HepG2 (cell line): ENCODE measurements around the gene TSHZ1. TPM values are rescaled to one million over a fixed set of nuclear protein-coding genes. Genes with fewer than 3 reads are reported as not detected.

ENCODE experiments used
- ARNTL ChIP-seq: sonication (generic); formaldehyde crosslinking; IDR thresholded peaks from 2 replicates; pipeline ENCODE4 v1.4.0; 2020; ENCODE audit warnings: mild to moderate bottlenecking, missing genetic modification reagents
- HNF1A ChIP-seq, 2 experiments: sonication (generic) in 1 of 2; formaldehyde crosslinking in 1 of 2; IDR thresholded peaks; 2 replicates each; pipeline versions ENCODE4 v1.4.0 to v1.6.1; 2016 to 2020; ENCODE audit warnings: borderline replicate concordance in 1 of 2, low read depth in 1 of 2, mild to moderate bottlenecking in 1 of 2, missing genetic modification reagents in 1 of 2
- MZF1 ChIP-seq: sonication (generic); formaldehyde crosslinking; IDR thresholded peaks from 2 replicates; pipeline ENCODE4 v1.8.1; 2023; ENCODE audit warnings: mild to moderate bottlenecking, missing genetic modification reagents, borderline replicate concordance
- NFAT5 ChIP-seq: sonication (generic); formaldehyde crosslinking; IDR thresholded peaks from 2 replicates; pipeline ENCODE4 v1.4.0; 2020; ENCODE audit warnings: missing genetic modification reagents
- XRCC5 ChIP-seq: fragments of 200-400 bp; formaldehyde crosslinking; optimal IDR thresholded peaks from 2 replicates; pipeline ENCODE3; 2017; ENCODE audit warnings: mild to moderate bottlenecking, low read length
- ZFY ChIP-seq: sonication (generic); formaldehyde crosslinking; IDR thresholded peaks from 2 replicates; pipeline ENCODE4 v1.4.0; 2020; ENCODE audit warnings: missing genetic modification reagents
- polyA plus RNA-seq, 8 experiments: library from polyadenylated mRNA; depleted of rRNA in 3 of 8; stranded (reverse) in 7 of 8; unstranded in 1 of 8; fragments of >200 nt; fragmentation: Illumina TruSeq in 4 of 8; extraction: Trizol in 4 of 8; gene quantifications; 2 replicates each; pipeline versions ENCODE4 v1.2.1 to v1.2.3, GENCODE V29; 2011 to 2016; ENCODE audit warnings: low read depth in 4 of 8, missing spikeins in 1 of 8, mixed read lengths in 1 of 8; ENCODE audit not compliant: insufficient read depth in 1 of 8
- total RNA-seq, 5 experiments: library from RNA; depleted of rRNA; stranded (reverse); fragments of >200 nt; fragmentation: Illumina TruSeq; extraction: Trizol; gene quantifications; 2 replicates each; pipeline ENCODE4 v1.2.3, GENCODE V29; 2016; ENCODE audit warnings: low read depth in 1 of 5

Gene TSHZ1
- total and polyA plus RNA-seq, 2 of the 13 experiments (the other 11 are each of a cell fraction or from before 2014, with no cell fraction given) = 2.5 to 2.7 TPM

DNA sequence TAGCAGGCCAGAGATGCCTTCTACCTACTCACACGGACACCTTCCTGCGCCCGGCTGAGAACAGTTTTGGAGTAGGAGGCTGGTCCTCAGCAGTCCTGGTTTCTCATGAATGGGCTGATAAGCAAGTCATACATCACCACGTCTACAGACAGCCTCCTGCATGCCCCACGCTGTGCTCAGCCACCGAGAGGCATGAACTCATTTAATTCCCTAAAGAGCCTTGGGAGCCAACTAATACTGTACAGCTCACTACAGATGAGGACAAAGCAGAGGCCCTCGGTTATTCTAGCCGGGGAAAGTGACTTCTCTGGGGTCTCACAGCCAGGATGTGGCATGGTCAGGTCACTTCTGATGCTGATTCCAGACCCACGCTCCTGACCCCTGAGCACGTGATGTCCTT, 105.6 kb downstream of the TSHZ1 start (continued):
- TF ChIP-seq HNF1A (IDR thresholded peaks at IDR 0.05; ENCODE audit: low read depth) (no peak), HNF1A (CRISPR knock-in tag; IDR thresholded peaks at IDR 0.05; ENCODE audit: borderline replicate concordance) (no peak), XRCC5 (no peak), ZFY (CRISPR knock-in tag) (no peak), MZF1 (no peak), ARNTL (no peak), NFAT5 (CRISPR knock-in tag) (no peak)
- TF ChIP-seq, all 625 proteins: peak for 0
